Adrenal gland (tissue), 12 donors: ENCODE measurements around the gene SPDYE2. TPM values are rescaled to one million over a fixed set of nuclear protein-coding genes. Genes with fewer than 3 reads are reported as not detected.

Experiments
- polyA plus RNA-seq, 3 donors: library from polyadenylated mRNA; stranded (reverse); fragments of 200-250 nt in 2 of 3; fragments of 350-450 nt in 1 of 3; fragmentation: Illumina TruSeq in 1 of 3; extraction: RNeasy Lipid Tissue Mini Kit (QIAGEN cat#74804) in 1 of 3; gene quantifications; one replicate each; pipeline ENCODE4 v1.2.3, GENCODE V29; 2013 to 2014
- total RNA-seq, 9 donors: library from RNA; depleted of rRNA in 4 of 9; stranded (reverse); fragments of >200 nt in 4 of 9; fragments of 120-200 nt in 1 of 9; fragmentation: NEBNext Ultra II Directional in 1 of 9; extraction: Animal tissue kit (Norgen Biotek cat#: 25700) in 1 of 9; gene quantifications; one replicate each; pipeline versions ENCODE4 v1.1.0 to v1.2.4, GENCODE V29; 2013 to 2023
- donor health status: healthy with polysubstance abuse.
- donor health status: Bipolar disorder and iron deficiency.
- donor health status: DM: yes; HTN: yes; CAD: no.
- donor health status: DM: no; HTN: no; CAD: no.
- donor health status: DM: no; HTN: no; CAD: no.
- donor health status: DM: yes; HTN: yes; CAD: no.

The SPDYE2 gene
- total and polyA plus RNA-seq, 12 donors: 0.15 to 0.29 (median 0.17) TPM; not detected in 9

Other genes starting within 250 kb of the SPDYE2 start
- gene SPDYE6, start 194.8 kb upstream of the SPDYE2 start, total RNA-seq: under 1 TPM in 1 of 9 donors, not detected in 8; 0.11 TPM
- gene SPDYE6, start 194.8 kb upstream of the SPDYE2 start, polyA plus RNA-seq: not detected
- 10 to 100 TPM; 19.4 to 54.7 (median 30.6) TPM for gene PRKRIP1, start 154.9 kb upstream of the SPDYE2 start, total RNA-seq
- gene PRKRIP1, start 154.9 kb upstream of the SPDYE2 start, polyA plus RNA-seq: 100 to 1,000 TPM in 1 of 3 donors, 10 to 100 TPM in 2; 27.7 to 114 (median 65.9) TPM
- 100 to 1,000 TPM in 1 of 9 donors, 10 to 100 TPM in 7, 1 to 10 TPM in 1; 6.9 to 110 (median 41.1) TPM for gene ORAI2, start 117.7 kb upstream of the SPDYE2 start, total RNA-seq
- 10 to 100 TPM in 1 of 3 donors, 1 to 10 TPM in 2; 7.0 to 12.7 (median 7.0) TPM for gene ORAI2, start 117.7 kb upstream of the SPDYE2 start, polyA plus RNA-seq
- 10 to 100 TPM; 12.1 to 37.4 (median 12.8) TPM for gene ALKBH4, start 86.4 kb upstream of the SPDYE2 start, total RNA-seq
- 1 to 10 TPM; 6.0 to 9.2 (median 9.1) TPM for gene ALKBH4, start 86.4 kb upstream of the SPDYE2 start, polyA plus RNA-seq
- 10 to 100 TPM; 13.0 to 48.9 (median 24.9) TPM for gene LRWD1, start 86.2 kb upstream of the SPDYE2 start, total RNA-seq
- 10 to 100 TPM in 2 of 3 donors, 1 to 10 TPM in 1; 7.3 to 24.5 (median 22.9) TPM for gene LRWD1, start 86.2 kb upstream of the SPDYE2 start, polyA plus RNA-seq
- 10 to 100 TPM; 15.0 to 79.4 (median 54.2) TPM for gene POLR2J, start 72.3 kb upstream of the SPDYE2 start, total RNA-seq
- 100 to 1,000 TPM in 2 of 3 donors, 10 to 100 TPM in 1; 75.8 to 295 (median 172) TPM for gene POLR2J, start 72.3 kb upstream of the SPDYE2 start, polyA plus RNA-seq
- 10 to 100 TPM; 12.1 to 40.5 (median 22.9) TPM for gene RASA4B, start 33.4 kb upstream of the SPDYE2 start, total RNA-seq
- gene RASA4B, start 33.4 kb upstream of the SPDYE2 start, polyA plus RNA-seq: 100 to 1,000 TPM in 1 of 3 donors, 10 to 100 TPM in 1, 1 to 10 TPM in 1; 1.9 to 150 (median 66.8) TPM
- 10 to 100 TPM in 1 of 9 donors, 1 to 10 TPM in 6, under 1 TPM in 2; 0.41 to 13.9 (median 5.3) TPM for gene UPK3BL2, start 7.5 kb upstream of the SPDYE2 start, total RNA-seq
- gene UPK3BL2, start 7.5 kb upstream of the SPDYE2 start, polyA plus RNA-seq: 10 to 100 TPM in 2 of 3 donors, 1 to 10 TPM in 1; 2.4 to 62.9 (median 17.8) TPM
- gene POLR2J3, start 21.4 kb downstream of the SPDYE2 start, total RNA-seq: 10 to 100 TPM in 8 of 9 donors, 1 to 10 TPM in 1; 2.0 to 37.4 (median 18.4) TPM
- 100 to 1,000 TPM in 2 of 3 donors, 10 to 100 TPM in 1; 47.0 to 221 (median 106) TPM for gene POLR2J3, start 21.4 kb downstream of the SPDYE2 start, polyA plus RNA-seq
- gene RASA4, start 65.5 kb downstream of the SPDYE2 start, total RNA-seq: 100 to 1,000 TPM in 1 of 9 donors, 10 to 100 TPM in 8; 18.3 to 118 (median 51.2) TPM
- 100 to 1,000 TPM in 2 of 3 donors, 1 to 10 TPM in 1; 8.3 to 197 (median 115) TPM for gene RASA4, start 65.5 kb downstream of the SPDYE2 start, polyA plus RNA-seq
- 10 to 100 TPM in 7 of 9 donors, 1 to 10 TPM in 2; 3.4 to 27.7 (median 14.1) TPM for gene UPK3BL1, start 91.6 kb downstream of the SPDYE2 start, total RNA-seq
- 100 to 1,000 TPM in 2 of 3 donors, 10 to 100 TPM in 1; 11.3 to 137 (median 132) TPM for gene UPK3BL1, start 91.6 kb downstream of the SPDYE2 start, polyA plus RNA-seq
- gene SPDYE2B, start 99.1 kb downstream of the SPDYE2 start, total RNA-seq: not detected
- gene SPDYE2B, start 99.1 kb downstream of the SPDYE2 start, polyA plus RNA-seq: not detected
- 1 to 10 TPM in 7 of 9 donors, under 1 TPM in 1, not detected in 1; 0.55 to 8.6 (median 3.0) TPM for gene POLR2J2, start 120.4 kb downstream of the SPDYE2 start, total RNA-seq
- 1 to 10 TPM; 3.9 to 4.1 (median 4.1) TPM for gene POLR2J2, start 120.4 kb downstream of the SPDYE2 start, polyA plus RNA-seq
- gene FAM185A, start 197.8 kb downstream of the SPDYE2 start, total RNA-seq: 10 to 100 TPM in 7 of 9 donors, 1 to 10 TPM in 2; 6.1 to 25.6 (median 11.2) TPM
- gene FAM185A, start 197.8 kb downstream of the SPDYE2 start, polyA plus RNA-seq: 1 to 10 TPM; 5.9 to 8.5 (median 6.0) TPM